Measurements from ENCODE around the gene PPP1R1B.

Gene PPP1R1B

GRCh38 chr17:39676198-39676819 is 49.6 kb downstream of the PPP1R1B start:
- CTCF ChIA-PET, result interaction anchor here (1.0 to 6.6 kb wide), 5 partner anchors 8 to 55 kb away, joined by 3 to 55 read pairs (median 16); partner anchors contain the start of gene TCAP
- POLR2A ChIA-PET, result interaction anchor here (1.3 kb wide), 1 partner anchor 12 kb away, joined by 4 read pairs; the partner anchor contains the start of gene PGAP3
- H3K4me3 ChIP-seq (ENCODE audit: low read depth, low read length), result no peak overlapping the region
- TF ChIP-seq, protein P1, sequence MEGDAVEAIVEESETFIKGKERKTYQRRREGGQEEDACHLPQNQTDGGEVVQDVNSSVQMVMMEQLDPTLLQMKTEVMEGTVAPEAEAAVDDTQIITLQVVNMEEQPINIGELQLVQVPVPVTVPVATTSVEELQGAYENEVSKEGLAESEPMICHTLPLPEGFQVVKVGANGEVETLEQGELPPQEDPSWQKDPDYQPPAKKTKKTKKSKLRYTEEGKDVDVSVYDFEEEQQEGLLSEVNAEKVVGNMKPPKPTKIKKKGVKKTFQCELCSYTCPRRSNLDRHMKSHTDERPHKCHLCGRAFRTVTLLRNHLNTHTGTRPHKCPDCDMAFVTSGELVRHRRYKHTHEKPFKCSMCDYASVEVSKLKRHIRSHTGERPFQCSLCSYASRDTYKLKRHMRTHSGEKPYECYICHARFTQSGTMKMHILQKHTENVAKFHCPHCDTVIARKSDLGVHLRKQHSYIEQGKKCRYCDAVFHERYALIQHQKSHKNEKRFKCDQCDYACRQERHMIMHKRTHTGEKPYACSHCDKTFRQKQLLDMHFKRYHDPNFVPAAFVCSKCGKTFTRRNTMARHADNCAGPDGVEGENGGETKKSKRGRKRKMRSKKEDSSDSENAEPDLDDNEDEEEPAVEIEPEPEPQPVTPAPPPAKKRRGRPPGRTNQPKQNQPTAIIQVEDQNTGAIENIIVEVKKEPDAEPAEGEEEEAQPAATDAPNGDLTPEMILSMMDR (IDR thresholded peaks at IDR 0.05; ENCODE audit: insufficient read depth, low read length, missing control alignments), result no peak
- no peak for DNase-seq (ENCODE audit: low read depth, low spot score)

DNA sequence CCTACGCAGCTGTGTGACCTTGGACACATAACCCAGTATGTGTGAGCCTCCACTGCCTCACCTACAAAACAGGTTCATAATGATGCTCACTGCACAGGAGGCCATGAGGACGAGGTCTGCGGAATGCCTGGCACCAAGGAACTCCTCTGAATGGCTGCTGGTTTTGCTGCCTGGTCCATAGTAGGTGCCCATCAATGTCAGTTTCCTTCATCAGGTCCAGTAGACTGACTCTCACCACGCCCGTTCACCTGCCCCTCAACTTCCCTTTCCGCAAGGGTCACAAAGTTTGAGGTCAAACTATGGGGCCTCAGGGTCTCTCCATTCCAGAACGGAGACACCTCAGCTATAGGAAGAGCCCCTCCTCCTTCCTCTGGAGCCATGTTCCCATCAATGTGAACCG is 50.3 kb downstream of the PPP1R1B start:
- DNase-seq (ENCODE audit: low read depth, low spot score), result no peak
- ChIA-PET CTCF (interaction anchor here (0.6 to 6.6 kb wide), 8 partner anchors 8 to 56 kb away, joined by 3 to 55 read pairs (median 8); partner anchors contain the start of genes ERBB2, PGAP3, PNMT and TCAP), POLR2A (interaction anchor here (1.3 kb wide), 1 partner anchor 11 kb away, joined by 4 read pairs; the partner anchor contains the start of gene PGAP3)
- TF ChIP-seq, protein P1 (IDR thresholded peaks at IDR 0.05; ENCODE audit: insufficient read depth, low read length, missing control alignments), result no peak
- H3K4me3 ChIP-seq (ENCODE audit: low read depth, low read length), result no peak overlapping the region

- TF ChIP-seq, protein P1 (IDR thresholded peaks at IDR 0.05; ENCODE audit: insufficient read depth, low read length, missing control alignments), result no peak
- no peak for DNase-seq (ENCODE audit: low read depth, low spot score)
- ChIA-PET CTCF (interaction anchor here (0.6 to 6.6 kb wide), 8 partner anchors 9 to 56 kb away, joined by 3 to 55 read pairs (median 8); partner anchors contain the start of genes ERBB2, PGAP3, PNMT and TCAP), POLR2A (no interaction called here)
- H3K4me3 ChIP-seq (ENCODE audit: low read depth, low read length), result no peak overlapping the region
These were observed 51.0 kb downstream of the PPP1R1B start for GRCh38 chr17:39677542-39678339.

GRCh38 chr17:39678340-39679116 is 51.8 kb downstream of the PPP1R1B start:
- ChIA-PET POLR2A (no interaction called here), CTCF (interaction anchor here (1.4 to 6.6 kb wide), 8 partner anchors 9 to 57 kb away, joined by 5 to 55 read pairs (median 13); partner anchors contain the start of genes ERBB2, PGAP3, PNMT and TCAP)
- DNase-seq (ENCODE audit: low read depth, low spot score), result no peak
- TF ChIP-seq, protein P1 (IDR thresholded peaks at IDR 0.05; ENCODE audit: insufficient read depth, low read length, missing control alignments), result no peak
- no peak overlapping the region for H3K4me3 ChIP-seq (ENCODE audit: low read depth, low read length)

DNA sequence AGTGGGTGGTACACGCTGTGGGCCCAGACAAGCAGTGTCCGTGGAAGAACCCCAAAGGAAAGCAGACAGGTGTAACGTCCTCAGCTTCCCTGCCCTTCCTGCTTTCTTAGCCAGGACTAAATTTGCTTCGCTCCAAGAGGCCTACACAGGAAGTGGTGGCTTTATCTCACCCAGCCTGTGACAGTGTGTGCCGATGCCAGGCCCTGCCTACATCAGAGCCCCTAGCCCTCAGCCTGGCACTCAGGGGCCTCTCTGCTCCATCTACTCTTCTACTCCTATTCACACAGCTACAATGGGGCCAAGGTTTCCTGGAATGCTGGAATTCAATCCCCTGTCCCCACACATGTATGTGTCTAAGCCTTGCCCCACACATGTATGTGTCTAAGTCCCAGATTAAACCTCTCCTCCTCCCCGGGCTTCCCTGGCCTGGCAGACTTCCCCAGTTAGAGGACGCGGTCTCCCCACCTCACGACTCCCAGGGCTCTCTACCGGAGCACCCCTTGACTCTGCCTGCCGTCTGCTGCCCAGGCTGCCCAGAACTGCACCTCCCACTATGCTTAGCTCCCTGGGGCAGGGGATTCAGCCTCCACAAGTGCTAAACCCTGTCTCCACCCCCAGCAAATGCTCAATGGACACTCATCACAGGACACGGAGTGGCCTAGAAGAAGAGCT is 52.9 kb downstream of the PPP1R1B start:
- TF ChIP-seq, protein P1 (IDR thresholded peaks at IDR 0.05; ENCODE audit: insufficient read depth, low read length, missing control alignments), result no peak
- H3K4me3 ChIP-seq (ENCODE audit: low read depth, low read length), result no peak overlapping the region
- ChIA-PET POLR2A (no interaction called here), CTCF (interaction anchor here (1.3 to 6.6 kb wide), 4 partner anchors 10 to 58 kb away, joined by 3 to 55 read pairs (median 12); partner anchors contain the start of gene PNMT)
- no peak for DNase-seq (ENCODE audit: low read depth, low spot score)

Data from AG04449 (cell line).